B cell (primary cell): ENCODE data around the gene IL13. TPM values are rescaled to one million over a fixed set of nuclear protein-coding genes. Genes with fewer than 3 reads are reported as not detected.

Experiments
- ATAC-seq: fragments of 200-7000 bp; cut with Tn5 transposase; one replicate; pipeline ENCODE4 v1.10.0; 2021; ENCODE audit warnings: low read depth, mild to moderate bottlenecking, moderate number of reproducible peaks, moderate library complexity
- CTCF ChIA-PET: fragments of 350-600 bp; sonication (Branson Sonifier 250); formaldehyde crosslinking; loops from one replicate; lab custom pipeline; 2021; ENCODE audit warnings: antibody characterized with exemption, inconsistent platforms; lab: Charles Lee
- POLR2A ChIA-PET: fragments of 350-600 bp; sonication (Branson Sonifier 250); formaldehyde crosslinking; loops from one replicate; lab custom pipeline; 2021; ENCODE audit warnings: antibody characterized with exemption; lab: Charles Lee
- DNase-seq: peaks from one replicate; pipeline ENCODE4 v3.0.0; 2013
- H2AFZ ChIP-seq: 2 replicates; pipeline ENCODE4 v1.6.1; 2012; ENCODE audit warnings: mild to moderate bottlenecking, low read depth, low read length; ENCODE audit not compliant: insufficient read depth, poor library complexity, severe bottlenecking
- H3K27ac ChIP-seq, 2 donors: 1 replicate in 1 of 2; 2 replicates in 1 of 2; pipeline ENCODE4 v1.5.1; 2012 to 2013; ENCODE audit warnings: low read length in 2 of 2, mild to moderate bottlenecking in 2 of 2, moderate library complexity in 1 of 2
- H3K27me3 ChIP-seq, 4 experiments: fragments of 200-600 bp in 1 of 4; sonication (generic) in 1 of 4; replicated peaks in 1 of 4; 1 replicate in 2 of 4; 2 replicates in 2 of 4; pipeline versions ENCODE4 v1.6.1 to v1.7.0; 2013 to 2016; ENCODE audit warnings: low read length in 3 of 4, mild to moderate bottlenecking in 2 of 4, mixed read lengths in 1 of 4, moderate library complexity in 1 of 4; ENCODE audit not compliant: insufficient read depth in 4 of 4, control insufficient read depth in 3 of 4; ENCODE audit errors: control extremely low read depth in 1 of 4
- H3K36me3 ChIP-seq, 2 experiments: replicated peaks in 1 of 2; 1 replicate in 1 of 2; 2 replicates in 1 of 2; pipeline versions ENCODE4 v1.6.1 to v1.7.1; 2013; ENCODE audit warnings: low read length in 1 of 2; ENCODE audit not compliant: insufficient read depth in 2 of 2, control insufficient read depth in 1 of 2; ENCODE audit errors: control extremely low read depth in 1 of 2, extremely low read depth in 1 of 2
- H3K4me1 ChIP-seq, 2 donors: fragments of 200-600 bp in 1 of 2; sonication (generic) in 1 of 2; 1 replicate in 1 of 2; 2 replicates in 1 of 2; pipeline versions ENCODE4 v1.5.1 to v1.6.1; 2013 to 2017; ENCODE audit warnings: low read length in 2 of 2; ENCODE audit not compliant: control insufficient read depth in 2 of 2, insufficient read depth in 2 of 2
- H3K4me2 ChIP-seq: replicated peaks from 2 replicates; pipeline ENCODE3; 2012; ENCODE audit warnings: mild to moderate bottlenecking, low read depth, low read length; ENCODE audit not compliant: poor library complexity, severe bottlenecking
- H3K4me3 ChIP-seq, 5 experiments: fragments of 200-600 bp in 1 of 5; sonication (generic) in 1 of 5; 1 replicate in 3 of 5; 2 replicates in 2 of 5; pipeline versions ENCODE4 v1.5.1 to v1.7.0; 2011 to 2016; ENCODE audit warnings: low read length in 4 of 5, mild to moderate bottlenecking in 4 of 5, low read depth in 2 of 5, control low read depth in 1 of 5, moderate library complexity in 1 of 5; ENCODE audit not compliant: insufficient read depth in 1 of 5; ENCODE audit errors: control extremely low read depth in 1 of 5, extremely low read depth in 1 of 5
- H3K79me2 ChIP-seq: fragments of 200-600 bp; sonication (generic); one replicate; pipeline ENCODE4 v1.6.0; 2016; ENCODE audit warnings: low read length; ENCODE audit not compliant: control insufficient read depth, insufficient read depth
- H3K9ac ChIP-seq: fragments of 200-600 bp; sonication (generic); 2 replicates; pipeline ENCODE4 v1.6.1; 2017; ENCODE audit warnings: mild to moderate bottlenecking, low read length, moderate library complexity
- H3K9me3 ChIP-seq, 3 donors: one replicate each; pipeline versions ENCODE4 v1.6.1 to v1.7.1; 2013; ENCODE audit warnings: low read length in 2 of 3; ENCODE audit not compliant: control insufficient read depth in 2 of 3, insufficient read depth in 1 of 3; ENCODE audit errors: control extremely low read depth in 1 of 3
- H4K20me1 ChIP-seq: 2 replicates; pipeline ENCODE4 v1.6.0; 2012; ENCODE audit warnings: mild to moderate bottlenecking, low read length; ENCODE audit not compliant: insufficient read depth, control insufficient read depth, poor library complexity, severe bottlenecking
- H3K27ac Mint-ChIP-seq: one replicate; pipeline ENCODE4 v1.8.0; 2021; ENCODE audit warnings: mixed read lengths
- H3K27me3 Mint-ChIP-seq: one replicate; pipeline ENCODE4 v1.8.0; 2021; ENCODE audit warnings: mixed read lengths
- H3K4me1 Mint-ChIP-seq: one replicate; pipeline ENCODE4 v1.8.0; 2021; ENCODE audit warnings: mixed read lengths
- H3K4me3 Mint-ChIP-seq: one replicate; pipeline ENCODE4 v1.8.0; 2021; ENCODE audit warnings: mixed read lengths
- H3K9me3 Mint-ChIP-seq: one replicate; pipeline ENCODE4 v1.8.0; 2022; ENCODE audit warnings: mixed read lengths; ENCODE audit not compliant: insufficient read depth
- CTCF ChIP-seq: fragments of 200-600 bp; IDR thresholded peaks from one replicate; pipeline ENCODE4 v1.8.0; 2022; ENCODE audit warnings: antibody characterized with exemption, mild to moderate bottlenecking
- EZH2 ChIP-seq: IDR thresholded peaks from 2 replicates; pipeline ENCODE4 v1.6.1; 2012; ENCODE audit warnings: borderline replicate concordance, low read depth, mild to moderate bottlenecking, moderate library complexity, low read length; ENCODE audit not compliant: insufficient read depth, poor library complexity, severe bottlenecking
- WGBS: methylation state at CpG from one replicate; pipeline ENCODE4 v1.1.5; 2013; ENCODE audit warnings: missing lambda C conversion rate; ENCODE audit not compliant: insufficient coverage; 5-methylcytosine and 5-hydroxymethylcytosine counted together
- intact Hi-C: fragments of 100-400 bp; cut with micrococcal nuclease; formaldehyde crosslinking; loops from one replicate; pipeline ENCODE4 v1.10.0; 2022
- polyA plus RNA-seq: library from polyadenylated mRNA; depleted of rRNA; stranded (reverse); fragments of >200 nt; gene quantifications from 2 replicates; pipeline ENCODE4 v1.2.3, GENCODE V29; 2012
- total RNA-seq, 2 donors: library from RNA; stranded (reverse); fragments of 120-200 nt in 1 of 2; gene quantifications; 1 replicate in 1 of 2; 2 replicates in 1 of 2; pipeline versions ENCODE4 v1.2.3 to v1.2.4, GENCODE V29; 2013 to 2022

IL13 gene
- total and polyA plus RNA-seq, 2 donors (not counting 1 experiment from before 2014, with no cell fraction given): 0.42 to 0.45 TPM

GRCh38 chr5:132647473-132647872 lies 10.5 kb upstream of the IL13 start:
- Histone ChIP-seq H3K27me3 (no peaks in the 10 kb centered on the region), H3K27ac (no peak overlapping the region), H3K36me3 (peaks cover 2 to 5% of the 10 kb centered on the region in 2 experiments), H3K4me1 (no peaks in the 10 kb centered on the region), H3K4me2 (no peak overlapping the region), H3K79me2 (no peaks in the 10 kb centered on the region), H3K9me3 (peaks cover 0 to 17% (median 16%) of the 10 kb centered on the region in 3 donors), H2AFZ (no peak overlapping the region), H3K4me3 (no peak overlapping the region), H3K9ac (no peak overlapping the region), H4K20me1 (no peaks in the 10 kb centered on the region)
- no peak for TF ChIP-seq EZH2
- Mint-ChIP-seq H3K27me3 (peaks cover 5% of the 10 kb centered on the region), H3K9me3 (peaks cover 9% of the 10 kb centered on the region), H3K27ac (no peak overlapping the region), H3K4me3 (no peak overlapping the region), H3K4me1 (no peaks in the 10 kb centered on the region)
- ATAC-seq (no peak), DNase-seq (no peak)
- intact Hi-C loops: no loop called here
- ChIA-PET POLR2A (no interaction called here), CTCF (no interaction called here)
- WGBS: 100% methylated on average over 2 of the region's 2 CpGs

- ChIA-PET POLR2A (no interaction called here), CTCF (no interaction called here)
- H3K27me3 ChIP-seq: no peaks in the 10 kb centered on the region
- no peaks in the 10 kb centered on the region for H3K79me2 ChIP-seq
- peaks cover 9% of the 10 kb centered on the region for H3K9me3 Mint-ChIP-seq
- H3K36me3 ChIP-seq: peaks cover 1 to 2% of the 10 kb centered on the region in 2 experiments
- no peaks in the 10 kb centered on the region for H4K20me1 ChIP-seq
- H3K4me1 Mint-ChIP-seq: no peaks in the 10 kb centered on the region
- no peak overlapping the region for H3K4me3 Mint-ChIP-seq
- intact Hi-C loops: no loop called here
- ATAC-seq: no peak
- TF ChIP-seq CTCF (no peak), EZH2 (no peak)
- H3K27me3 Mint-ChIP-seq: peaks cover 6% of the 10 kb centered on the region
- no CpG with 5 or more reads among the region's 1 CpG for WGBS
- no peak overlapping the region for H3K27ac Mint-ChIP-seq
- no peak overlapping the region for H3K4me3 ChIP-seq
- H3K4me1 ChIP-seq: no peaks in the 10 kb centered on the region
- H3K9me3 ChIP-seq: peaks cover 0 to 17% (median 16%) of the 10 kb centered on the region in 3 donors
- H3K27ac ChIP-seq: no peak overlapping the region
- H2AFZ ChIP-seq: no peak overlapping the region
- DNase-seq: no peak
- no peak overlapping the region for H3K4me2 ChIP-seq
- no peak overlapping the region for H3K9ac ChIP-seq
Measured at GRCh38 chr5:132648355-132648754, 9.6 kb upstream of the IL13 start.
